ENCODE results near the gene NRXN3. TPM values are rescaled to one million over a fixed set of nuclear protein-coding genes. Genes with fewer than 3 reads are reported as not detected.

Gene NRXN3
- total and polyA plus RNA-seq, 2 of the 4 experiments (the other 2 are of a cell fraction) = 4.8 to 25.1 TPM

DNA sequence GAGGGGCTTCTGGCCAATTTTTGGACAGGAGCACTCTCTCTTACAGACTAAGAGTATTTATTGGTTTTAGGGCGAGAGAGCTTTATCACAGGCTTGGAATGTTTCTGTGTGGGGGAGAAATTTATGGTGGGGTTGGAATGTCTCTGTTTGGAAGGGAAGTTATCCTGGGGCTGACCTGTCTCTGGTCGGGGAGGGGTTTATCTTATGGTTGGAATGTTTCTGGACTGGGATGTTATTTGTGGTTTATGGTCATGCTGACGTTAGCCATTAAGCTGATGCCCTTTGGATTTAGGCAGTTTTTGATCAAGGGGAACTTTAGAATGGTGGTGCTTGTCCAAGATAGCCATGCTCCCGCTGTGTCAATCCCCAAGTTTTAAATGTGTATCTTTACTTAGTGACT, 1426.4 kb downstream of the NRXN3 start:
- POLR2A ChIA-PET (ENCODE audit: unreplicated experiment) = no interaction called here
- Histone ChIP-seq H4K8ac (ENCODE audit: low read depth in 2 of 2, low read length in 2 of 2) (peak overlapping the region; percentile 64 to 75; a peak in 3 of 4 replicates), H3K14ac (replicated peaks; ENCODE audit: low read depth, low read length) (no peak overlapping the region; the same call in 1 of the 2 replicates), H3K23ac (ENCODE audit: low read depth, low read length) (no peak overlapping the region), H3K27me3 (ENCODE audit: control insufficient read depth, insufficient read depth, low read length) (no peaks in the 10 kb centered on the region), H3K4me3 (ENCODE audit: insufficient read depth, low read depth, low read length) (no peak overlapping the region), H4K20me1 (ENCODE audit: insufficient read depth, low read length) (no peaks in the 10 kb centered on the region), H2BK15ac (ENCODE audit: low read depth, low read length) (0 out of 3 replicates have a peak overlapping the region, but pooled peaks have one; percentile 7), H3K4me1 (ENCODE audit: control insufficient read depth, insufficient read depth, low read length) (no peaks in the 10 kb centered on the region; the same call in 1 of the 2 replicates), H3K9me1 (ENCODE audit: insufficient read depth, low read length) (no peaks in the 10 kb centered on the region), H3K56ac (ENCODE audit: extremely low read depth, insufficient read depth, low read length) (no peak overlapping the region), H3K9ac (ENCODE audit: low read depth, low read length) (no peak overlapping the region), H3K4me2 (ENCODE audit: low read depth, low read length) (no peak overlapping the region; the same call in 1 of the 2 replicates), H2BK20ac (ENCODE audit: low read depth, low read length) (peak overlapping the region; percentile 77; the same call in 1 of the 2 replicates), H3K9me3 (ENCODE audit: control insufficient read depth, insufficient read depth, low read length) (peaks cover 2% of the 10 kb centered on the region; the same call in 1 of the 2 replicates), H3K18ac (ENCODE audit: low read depth, low read length) (peak overlapping the region; percentile 89; the same call in 1 of the 2 replicates), H2AK9ac (replicated peaks; ENCODE audit: low read depth, low read length, poor library complexity) (no peak overlapping the region), H2BK5ac (ENCODE audit: low read depth, low read length, poor library complexity, severe bottlenecking) (peak overlapping the region; percentile 83), H4K5ac (ENCODE audit: low read depth, low read length) (peak overlapping the region; percentile 64; the same call in 1 of the 2 replicates), H3K79me1 (ENCODE audit: low read depth in 1 of 2, low read length in 2 of 2) (no peaks in the 10 kb centered on the region), H2AK5ac (ENCODE audit: low read depth, low read length) (no peak overlapping the region), H3K27ac (ENCODE audit: insufficient read depth, low read length) (no peak overlapping the region), H3K4ac (ENCODE audit: low read depth, low read length) (peak overlapping the region; percentile 19; the same call in 1 of the 2 replicates), H3K36me3 (ENCODE audit: control insufficient read depth, insufficient read depth, low read length) (no peaks in the 10 kb centered on the region), H2AFZ (replicated peaks; ENCODE audit: low read length, poor library complexity) (no peak overlapping the region), H2BK120ac (ENCODE audit: low read depth, low read length) (peak overlapping the region; percentile 74), H4K91ac (ENCODE audit: insufficient read depth, low read depth, low read length) (peak overlapping the region; percentile 26; the same call in 1 of the 2 replicates)
- DNase-seq = peak; percentile 88
- in situ Hi-C loops (cut with MboI; ENCODE audit: low sequenced_read_pairs) = no loop called here
- no TSS peak for BruUV-seq (replicated peaks)
- WGBS, 2 experiments (ENCODE audit: extremely low coverage in 2 of 2, insufficient read length in 1 of 2) = 0% methylated on average over 1 of the region's 4 CpGs; no CpG with 5 or more reads in 1 of the 2 experiments
- dilution Hi-C loops (cut with HindIII; ENCODE audit: low sequenced_read_pairs, unreplicated experiment) = no loop called here
- ATAC-seq (ENCODE audit: low read depth) = peak; percentile 81
- CTCF ChIA-PET = no interaction called here
- peak; percentile 23; the same call in 1 of the 2 replicates for TF ChIP-seq BHLHE40 (IDR thresholded peaks at IDR 0.05; ENCODE audit: low read depth, low read length)
- no peak for TF ChIP-seq FOS (IDR thresholded peaks at IDR 0.05; ENCODE audit: low read depth, low read length)
- intact Hi-C loops (cut with micrococcal nuclease) = no loop called here

Data from IMR-90 (cell line).